GM18951 (cell line): ENCODE data around the gene CDH6.

ENCODE experiments used
- POLR2A ChIP-seq: IDR thresholded peaks from 4 replicates; pipeline ENCODE4 v1.6.1; 2011; ENCODE audit warnings: mild to moderate bottlenecking; ENCODE audit not compliant: insufficient read length, insufficient read depth; ENCODE audit errors: extremely low read depth
- in situ Hi-C: fragments of 300-500 bp; cut with MboI; formaldehyde crosslinking; loops from one replicate; pipeline ENCODE4 v1.12.0; 2022; ENCODE audit warnings: low sequenced_read_pairs, mixed read lengths, inconsistent platforms; ENCODE audit not compliant: unreplicated experiment

CDH6 gene

DNA sequence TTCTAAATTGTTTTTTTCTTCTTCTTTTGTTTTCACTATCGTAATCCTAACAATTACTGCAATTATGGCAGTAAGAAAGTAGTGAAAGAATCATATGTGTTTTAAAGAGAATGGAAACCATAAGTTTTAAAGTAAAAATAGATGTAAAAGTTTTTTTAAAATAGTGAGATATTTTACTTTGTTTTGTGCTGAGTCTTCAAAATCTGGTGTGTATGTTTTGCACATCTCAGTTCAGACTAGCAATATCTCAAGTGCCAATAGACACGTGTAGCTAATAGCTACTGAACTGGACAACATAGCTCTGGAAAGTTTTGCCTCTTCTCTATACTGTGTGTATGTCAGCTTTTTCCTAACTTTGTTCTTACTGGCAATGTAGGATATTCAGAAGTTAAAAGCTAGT is 45.0 kb downstream of the CDH6 start:
- in situ Hi-C loops = no loop called here
- no peak for TF ChIP-seq POLR2A

GRCh38 chr5:31244921-31245320 is 51.4 kb downstream of the CDH6 start:
- in situ Hi-C loops = no loop called here
- no peak for TF ChIP-seq POLR2A

DNA sequence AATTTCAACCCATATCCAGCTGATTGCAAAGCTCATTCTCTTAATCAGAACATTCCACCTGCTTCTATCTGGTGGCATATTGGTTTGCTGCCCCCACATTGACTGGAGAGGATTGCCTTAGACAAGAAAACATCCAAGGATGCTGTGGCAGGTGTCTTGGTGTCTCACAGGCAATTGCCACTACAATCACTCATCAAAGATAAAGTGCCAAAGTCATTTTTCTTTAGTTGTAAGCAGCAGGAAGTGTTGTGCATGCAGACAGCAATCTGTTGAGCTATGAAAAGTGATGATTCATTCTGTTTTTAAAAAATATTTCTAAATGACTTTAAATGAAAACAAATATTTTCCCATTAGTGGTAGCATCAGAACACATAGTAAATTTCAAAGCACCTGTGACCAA is 53.9 kb downstream of the CDH6 start:
- no peak for TF ChIP-seq POLR2A
- in situ Hi-C loops = no loop called here

- in situ Hi-C loops = no loop called here
- no peak for TF ChIP-seq POLR2A
These were observed 56.7 kb downstream of the CDH6 start for GRCh38 chr5:31250201-31250600.

DNA sequence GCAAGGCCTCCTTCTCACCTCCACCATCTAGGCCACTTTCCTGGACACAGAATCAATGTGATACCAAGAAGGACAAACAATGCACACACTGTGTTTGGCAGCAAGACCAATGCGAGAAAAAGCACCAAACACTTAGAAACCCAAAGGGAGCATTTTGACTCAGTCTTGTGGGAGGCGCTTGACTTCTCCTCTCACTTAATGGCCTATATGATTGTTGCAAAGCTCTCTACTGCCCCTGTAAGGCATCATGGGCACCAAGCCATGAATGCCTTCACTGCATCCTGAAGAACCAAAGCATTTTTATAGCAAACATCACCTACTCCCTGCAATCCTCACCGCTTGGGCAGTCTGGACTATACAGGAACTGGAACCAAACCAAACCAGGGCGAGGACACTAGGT is 57.5 kb downstream of the CDH6 start:
- TF ChIP-seq POLR2A = no peak
- in situ Hi-C loops = no loop called here

DNA sequence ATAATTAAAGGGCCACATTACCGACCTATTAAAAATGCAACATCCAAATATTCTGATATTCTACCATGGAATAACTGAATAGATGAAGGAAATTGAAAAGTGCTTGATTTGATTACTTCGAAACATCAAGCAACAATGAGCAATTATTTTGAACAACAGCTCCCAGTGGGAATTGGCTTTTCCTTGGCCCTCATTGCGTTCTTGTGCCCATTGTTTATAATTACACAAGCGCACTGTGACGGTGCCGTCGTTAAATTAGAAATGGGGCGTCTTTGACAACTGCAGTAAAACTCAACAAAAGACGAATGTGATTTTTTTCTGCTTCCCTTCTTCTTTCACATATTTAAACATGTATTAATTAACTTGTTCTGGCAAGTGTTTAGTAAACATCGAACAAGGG is 61.6 kb downstream of the CDH6 start:
- in situ Hi-C loops = no loop called here
- no peak for TF ChIP-seq POLR2A

- in situ Hi-C loops = no loop called here
- TF ChIP-seq POLR2A = no peak
These were observed 74.8 kb downstream of the CDH6 start for GRCh38 chr5:31268256-31268655.

DNA sequence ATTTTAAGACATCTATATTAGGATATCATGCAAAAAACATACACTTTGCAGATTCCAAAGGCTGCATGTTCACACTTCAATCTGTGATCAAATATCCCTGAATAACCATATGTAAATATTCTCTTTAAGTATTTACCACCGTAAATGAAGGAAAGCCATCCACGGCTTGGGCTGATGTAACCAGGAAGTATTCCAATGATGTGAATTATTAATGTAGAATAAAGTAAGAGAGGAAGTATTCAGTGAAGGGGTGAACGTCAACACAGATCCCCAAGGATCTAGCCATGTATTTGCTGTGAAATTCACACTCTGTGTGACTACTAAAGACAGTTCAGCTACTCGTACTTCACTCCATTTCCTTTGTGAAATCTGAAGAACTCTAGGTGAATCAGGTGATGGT is 75.2 kb downstream of the CDH6 start:
- in situ Hi-C loops = no loop called here
- no peak for TF ChIP-seq POLR2A

GRCh38 chr5:31269259-31269658 is 75.8 kb downstream of the CDH6 start:
- in situ Hi-C loops = no loop called here
- TF ChIP-seq POLR2A = no peak

DNA sequence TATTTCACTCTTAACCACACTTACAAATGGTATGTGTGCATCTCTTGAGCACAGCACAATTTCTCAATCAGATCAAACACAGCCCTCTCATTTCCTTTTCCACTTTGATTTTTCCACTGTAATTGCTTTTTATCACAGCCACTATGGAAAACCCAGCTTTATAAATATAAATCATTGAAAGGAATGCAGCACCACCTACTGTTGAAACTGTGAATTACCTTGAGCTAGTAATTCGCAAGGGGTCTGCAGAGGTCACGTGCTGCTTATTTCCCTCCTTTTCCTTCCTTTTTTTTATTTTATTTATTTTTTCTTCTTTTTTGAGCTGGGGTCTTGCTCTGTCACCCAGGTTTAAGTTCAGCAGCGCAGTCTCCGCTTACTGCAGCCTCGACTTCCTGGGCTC is 76.9 kb downstream of the CDH6 start:
- in situ Hi-C loops = no loop called here
- no peak for TF ChIP-seq POLR2A

DNA sequence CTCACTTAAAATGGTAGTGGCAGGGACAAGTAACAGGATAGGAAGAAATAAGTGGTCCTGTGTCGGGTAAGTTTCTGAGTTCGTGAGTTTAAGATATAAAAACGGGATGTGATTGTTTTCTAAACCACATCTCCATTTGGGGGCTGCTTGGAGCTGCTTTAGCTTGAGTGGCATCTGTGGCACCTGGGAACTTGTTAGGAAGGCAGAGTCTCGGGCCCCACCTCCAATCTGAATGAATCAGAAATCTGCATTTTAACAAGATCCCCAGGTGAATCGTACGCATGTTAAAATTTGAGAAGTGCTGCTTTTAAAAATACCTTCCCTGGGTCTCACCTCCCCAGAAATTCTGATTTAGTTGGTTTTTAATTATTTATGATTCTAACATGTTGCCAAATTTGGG is 78.1 kb downstream of the CDH6 start:
- in situ Hi-C loops = no loop called here
- TF ChIP-seq POLR2A = no peak

GRCh38 chr5:31273161-31273560 is 79.7 kb downstream of the CDH6 start:
- in situ Hi-C loops = no loop called here
- TF ChIP-seq POLR2A = no peak

DNA sequence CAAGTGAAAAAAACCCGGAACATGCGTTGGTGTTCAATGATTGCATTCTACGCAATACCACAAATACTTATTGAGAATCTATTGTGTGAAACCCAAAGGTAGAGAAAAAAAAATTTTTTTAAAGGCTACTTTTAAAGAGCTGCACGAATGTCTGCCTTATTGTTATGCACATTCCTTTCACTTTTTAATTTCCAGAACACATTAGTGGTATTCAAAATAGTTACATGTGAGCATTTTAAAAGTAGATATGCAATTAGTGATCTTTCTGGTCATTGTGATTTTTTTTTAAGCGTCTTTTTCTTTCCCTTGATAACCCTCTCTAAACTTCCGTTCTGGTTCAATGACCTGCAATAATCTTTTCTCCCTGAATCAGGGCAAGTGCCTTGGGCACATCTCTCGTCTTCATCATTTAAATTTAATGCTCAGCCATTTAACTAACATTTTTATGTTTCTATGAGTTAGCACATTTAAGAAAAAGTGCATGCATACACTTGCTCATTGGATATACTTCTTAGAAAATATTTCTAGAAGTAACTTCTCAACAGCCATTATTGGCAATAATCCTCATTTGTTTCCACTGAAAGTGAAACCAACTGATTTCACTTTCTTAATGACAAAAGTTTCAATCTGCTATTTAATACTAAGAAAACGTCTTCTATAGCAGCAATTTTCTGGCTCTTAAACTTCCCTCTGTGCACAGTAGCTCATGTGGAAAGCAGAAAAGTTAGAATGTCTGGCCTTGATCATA is 80.3 kb downstream of the CDH6 start:
- in situ Hi-C loops = no loop called here
- TF ChIP-seq POLR2A = no peak

DNA sequence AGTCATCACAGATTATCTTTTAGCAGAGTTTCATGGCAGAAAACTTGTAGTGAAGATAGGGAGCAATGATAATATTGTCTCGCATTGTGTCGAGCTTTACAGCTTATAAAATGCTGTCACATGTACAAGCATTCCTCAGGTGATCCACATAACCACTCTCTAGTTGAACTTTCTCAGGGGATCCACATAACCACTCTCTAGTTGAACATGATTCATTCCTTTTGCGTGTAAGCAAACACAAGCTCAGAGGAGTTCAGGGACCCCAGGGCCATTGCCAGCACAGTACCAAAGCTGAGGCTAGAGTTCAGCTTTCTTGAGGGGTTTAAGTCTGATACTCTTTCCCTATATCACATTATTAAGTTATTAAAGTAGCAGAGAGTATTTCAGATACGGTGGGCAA is 86.7 kb downstream of the CDH6 start:
- in situ Hi-C loops = no loop called here

GRCh38 chr5:31283326-31283725 is 89.8 kb downstream of the CDH6 start:
- TF ChIP-seq POLR2A = no peak
- in situ Hi-C loops = no loop called here

More for the DNA sequence above, 86.7 kb downstream of the CDH6 start:
- no peak for TF ChIP-seq POLR2A

DNA sequence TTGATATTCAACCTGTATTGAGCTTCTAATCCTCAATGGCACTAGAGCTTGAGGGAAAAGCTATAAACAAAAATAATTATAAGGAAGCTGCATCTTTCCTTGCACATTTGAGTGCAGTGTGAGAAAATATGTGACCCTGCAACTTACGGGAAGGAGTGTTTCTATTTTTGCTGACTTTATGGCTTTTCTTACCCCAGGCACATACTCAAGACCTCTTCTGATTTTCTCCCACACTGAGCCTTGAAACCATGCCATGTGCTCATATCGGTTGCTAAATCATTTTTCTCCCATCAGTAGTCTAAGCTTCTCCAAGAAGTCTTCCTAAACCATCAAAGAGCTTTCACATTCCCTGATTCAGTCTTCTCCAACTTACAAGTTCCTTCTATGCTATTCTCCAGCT is 91.5 kb downstream of the CDH6 start:
- no peak for TF ChIP-seq POLR2A
- in situ Hi-C loops = no loop called here
